K562 (cell line): ENCODE results near the gene CHI3L1.

Source experiments
- ATF3 ChIP-seq, 2 experiments: fragments of 450-650 bp in 1 of 2; sonication (generic) in 1 of 2; formaldehyde crosslinking in 1 of 2; IDR thresholded peaks in 1 of 2; conservative IDR thresholded peaks in 1 of 2; 2 replicates each; pipeline versions ENCODE4 v1.6.1 to v1.8.1; 2016 to 2023; ENCODE audit warnings: mild to moderate bottlenecking in 2 of 2, moderate library complexity in 2 of 2, inconsistent platforms in 1 of 2, missing genetic modification reagents in 1 of 2
- CHD1 ChIP-seq: fragments of 200-600 bp; sonication (generic); IDR thresholded peaks from one replicate; pipeline ENCODE4 v1.6.1; 2012; ENCODE audit warnings: mild to moderate bottlenecking, moderate library complexity, low read length, inconsistent platforms
- CHD7 ChIP-seq: fragments of 200-600 bp; sonication (generic); IDR thresholded peaks from one replicate; pipeline ENCODE4 v1.6.1; 2012; ENCODE audit warnings: mild to moderate bottlenecking, low read depth, low read length, inconsistent platforms
- EGR1 ChIP-seq: fragments of 450-650 bp; conservative IDR thresholded peaks from 2 replicates; pipeline ENCODE4 v1.6.1; 2017; ENCODE audit warnings: mild to moderate bottlenecking
- EP300 ChIP-seq: IDR thresholded peaks from 2 replicates; pipeline ENCODE4 v1.6.1; 2012; ENCODE audit warnings: low read length, improper control_type of control experiment
- EZH2 ChIP-seq: IDR thresholded peaks from 2 replicates; pipeline ENCODE4 v1.6.1; 2012; ENCODE audit warnings: low read depth, mild to moderate bottlenecking, inconsistent platforms, low read length, borderline replicate concordance
- MAX ChIP-seq: sonication (generic); formaldehyde crosslinking; IDR thresholded peaks from 2 replicates; pipeline ENCODE4 v1.9.0; 2022; ENCODE audit warnings: mild to moderate bottlenecking, missing genetic modification reagents
- NCOR1 ChIP-seq: fragments of 450-650 bp; IDR thresholded peaks from 2 replicates; pipeline ENCODE4 v1.6.1; 2016; ENCODE audit warnings: mild to moderate bottlenecking, moderate library complexity
- POLR2G ChIP-seq: fragments of 200-400 bp; formaldehyde crosslinking; IDR thresholded peaks from 2 replicates; pipeline ENCODE4 v1.6.1; 2017; ENCODE audit warnings: low read depth, mild to moderate bottlenecking, antibody characterized with exemption, low read length, moderate library complexity
- TF ChIP-seq, protein P1 (sequence below), 3 experiments: IDR thresholded peaks in 2 of 3; conservative IDR thresholded peaks in 1 of 3; 2 replicates each; pipeline ENCODE4 v1.5.1; 2011 to 2012; ENCODE audit warnings: low read length in 3 of 3, mild to moderate bottlenecking in 3 of 3, control low read depth in 2 of 3, improper control_type of control experiment in 1 of 3, inconsistent platforms in 1 of 3, low read depth in 1 of 3, mixed read lengths in 1 of 3, moderate library complexity in 1 of 3; ENCODE audit not compliant: insufficient read depth in 2 of 3
- TF ChIP-seq, protein P2 (sequence below): sonication (generic); formaldehyde crosslinking; IDR thresholded peaks from 2 replicates; pipeline ENCODE4 v1.8.0; 2022; ENCODE audit warnings: mild to moderate bottlenecking, missing genetic modification reagents
- TF ChIP-seq, protein P3 (sequence below): fragments of 250-450 bp; sonication (Bioruptor Pico); IDR thresholded peaks from 2 replicates; pipeline ENCODE4 v1.5.0; 2020; ENCODE audit warnings: mild to moderate bottlenecking, borderline replicate concordance

DNA sequence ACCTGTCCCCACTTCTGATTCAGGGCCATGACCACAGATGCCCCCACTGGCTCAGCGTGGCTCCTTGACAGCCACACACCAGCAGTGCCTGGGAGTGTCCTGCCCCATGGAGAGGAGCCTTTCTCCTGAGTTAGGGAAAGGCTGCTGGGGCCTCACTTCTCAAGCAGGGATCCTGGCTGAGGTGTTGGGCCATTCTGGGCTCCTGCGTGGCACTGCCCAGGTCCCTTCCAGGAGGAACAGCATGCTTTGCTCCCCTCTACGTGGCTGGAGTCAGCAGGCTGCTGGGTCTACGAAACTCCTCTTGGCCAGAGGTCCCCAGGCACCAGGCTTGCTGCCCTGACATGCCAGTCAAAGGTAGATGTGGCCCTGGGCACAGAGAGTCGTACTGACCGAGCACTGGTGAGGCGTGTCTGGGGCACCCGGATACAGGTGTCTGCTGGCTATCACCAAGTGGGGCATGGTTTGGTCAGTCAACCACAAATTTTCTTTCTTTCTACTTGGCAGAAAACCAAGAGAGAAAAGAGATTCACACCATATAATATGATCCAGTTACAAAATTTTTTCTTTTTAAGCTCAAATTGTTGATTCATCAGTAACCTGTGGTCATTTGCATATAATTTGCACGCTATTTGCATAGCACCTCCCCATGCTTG is 54.8 kb downstream of the CHI3L1 start:
- no peak for TF ChIP-seq EZH2
- TF ChIP-seq CHD1: no peak
- TF ChIP-seq, protein P1, sequence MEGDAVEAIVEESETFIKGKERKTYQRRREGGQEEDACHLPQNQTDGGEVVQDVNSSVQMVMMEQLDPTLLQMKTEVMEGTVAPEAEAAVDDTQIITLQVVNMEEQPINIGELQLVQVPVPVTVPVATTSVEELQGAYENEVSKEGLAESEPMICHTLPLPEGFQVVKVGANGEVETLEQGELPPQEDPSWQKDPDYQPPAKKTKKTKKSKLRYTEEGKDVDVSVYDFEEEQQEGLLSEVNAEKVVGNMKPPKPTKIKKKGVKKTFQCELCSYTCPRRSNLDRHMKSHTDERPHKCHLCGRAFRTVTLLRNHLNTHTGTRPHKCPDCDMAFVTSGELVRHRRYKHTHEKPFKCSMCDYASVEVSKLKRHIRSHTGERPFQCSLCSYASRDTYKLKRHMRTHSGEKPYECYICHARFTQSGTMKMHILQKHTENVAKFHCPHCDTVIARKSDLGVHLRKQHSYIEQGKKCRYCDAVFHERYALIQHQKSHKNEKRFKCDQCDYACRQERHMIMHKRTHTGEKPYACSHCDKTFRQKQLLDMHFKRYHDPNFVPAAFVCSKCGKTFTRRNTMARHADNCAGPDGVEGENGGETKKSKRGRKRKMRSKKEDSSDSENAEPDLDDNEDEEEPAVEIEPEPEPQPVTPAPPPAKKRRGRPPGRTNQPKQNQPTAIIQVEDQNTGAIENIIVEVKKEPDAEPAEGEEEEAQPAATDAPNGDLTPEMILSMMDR (IDR thresholded peaks at IDR 0.05 in 2 of 3, conservative IDR thresholded peaks at IDR 0.05 in 1 of 3; ENCODE audit: insufficient read depth in 2 of 3, low read depth in 1 of 3, low read length in 3 of 3): no peak
- TF ChIP-seq POLR2G: no peak
- no peak for TF ChIP-seq MAX (CRISPR knock-in tag)
- TF ChIP-seq ATF3 (IDR thresholded peaks at IDR 0.05): no peak
- TF ChIP-seq ATF3 (CRISPR knock-in tag; conservative IDR thresholded peaks at IDR 0.05): no peak
- TF ChIP-seq NCOR1: no peak
- TF ChIP-seq, protein P2, sequence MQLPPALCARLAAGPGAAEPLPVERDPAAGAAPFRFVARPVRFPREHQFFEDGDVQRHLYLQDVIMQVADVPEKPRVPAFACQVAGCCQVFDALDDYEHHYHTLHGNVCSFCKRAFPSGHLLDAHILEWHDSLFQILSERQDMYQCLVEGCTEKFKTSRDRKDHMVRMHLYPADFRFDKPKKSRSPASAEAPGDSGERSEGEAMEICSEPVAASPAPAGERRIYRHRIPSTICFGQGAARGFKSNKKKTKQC (CRISPR knock-in tag): no peak
- TF ChIP-seq EP300: no peak
- TF ChIP-seq, protein P3, sequence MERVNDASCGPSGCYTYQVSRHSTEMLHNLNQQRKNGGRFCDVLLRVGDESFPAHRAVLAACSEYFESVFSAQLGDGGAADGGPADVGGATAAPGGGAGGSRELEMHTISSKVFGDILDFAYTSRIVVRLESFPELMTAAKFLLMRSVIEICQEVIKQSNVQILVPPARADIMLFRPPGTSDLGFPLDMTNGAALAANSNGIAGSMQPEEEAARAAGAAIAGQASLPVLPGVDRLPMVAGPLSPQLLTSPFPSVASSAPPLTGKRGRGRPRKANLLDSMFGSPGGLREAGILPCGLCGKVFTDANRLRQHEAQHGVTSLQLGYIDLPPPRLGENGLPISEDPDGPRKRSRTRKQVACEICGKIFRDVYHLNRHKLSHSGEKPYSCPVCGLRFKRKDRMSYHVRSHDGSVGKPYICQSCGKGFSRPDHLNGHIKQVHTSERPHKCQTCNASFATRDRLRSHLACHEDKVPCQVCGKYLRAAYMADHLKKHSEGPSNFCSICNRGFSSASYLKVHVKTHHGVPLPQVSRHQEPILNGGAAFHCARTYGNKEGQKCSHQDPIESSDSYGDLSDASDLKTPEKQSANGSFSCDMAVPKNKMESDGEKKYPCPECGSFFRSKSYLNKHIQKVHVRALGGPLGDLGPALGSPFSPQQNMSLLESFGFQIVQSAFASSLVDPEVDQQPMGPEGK: no peak
- TF ChIP-seq CHD7: no peak
- no peak for TF ChIP-seq EGR1
